IMR-90 (cell line): Measurements from ENCODE around the gene ARHGAP15. TPM values are rescaled to one million over a fixed set of nuclear protein-coding genes. Genes with fewer than 3 reads are reported as not detected.

ENCODE experiments used
- ATAC-seq: fragments of 200-7000 bp; cut with Tn5 transposase; 2 replicates; pipeline ENCODE4 v1.9.1; 2020; ENCODE audit warnings: low read depth, mild to moderate bottlenecking, moderate library complexity
- BruUV-seq: library from RNA; stranded (reverse); fragments of 400-500 nt; replicated peaks from 2 replicates; lab custom pipeline; 2021; lab: Mats Ljungman, UMichigan
- CTCF ChIA-PET: fragments of 300-600 bp; formaldehyde crosslinking; extraction: SDS; loops from one replicate; lab custom pipeline; 2021; ENCODE audit warnings: antibody characterized with exemption; lab: Yijun Ruan, JAX
- POLR2A ChIA-PET: fragments of 300-600 bp; sonication (Branson Sonifier 250); formaldehyde crosslinking; loops from one replicate; lab custom pipeline; 2022; ENCODE audit warnings: antibody characterized with exemption; ENCODE audit not compliant: unreplicated experiment; lab: Charles Lee
- DNase-seq: peaks from one replicate; pipeline ENCODE4 v3.0.0; 2013
- H2AFZ ChIP-seq: replicated peaks from 2 replicates; pipeline ENCODE3; 2013; ENCODE audit warnings: low read length, mild to moderate bottlenecking; ENCODE audit not compliant: poor library complexity
- H2AK5ac ChIP-seq: 2 replicates; pipeline ENCODE4 v1.6.1; 2013; ENCODE audit warnings: low read depth, low read length, inconsistent platforms
- H2AK9ac ChIP-seq: replicated peaks from 2 replicates; pipeline ENCODE3; 2013; ENCODE audit warnings: mild to moderate bottlenecking, low read depth, low read length, moderate library complexity; ENCODE audit not compliant: poor library complexity
- H2BK120ac ChIP-seq: 2 replicates; pipeline ENCODE4 v1.6.1; 2013; ENCODE audit warnings: low read depth, low read length, inconsistent platforms
- H2BK15ac ChIP-seq: 3 replicates; pipeline ENCODE4 v1.6.1; 2013; ENCODE audit warnings: low read depth, low read length, inconsistent platforms
- H2BK20ac ChIP-seq: 2 replicates; pipeline ENCODE4 v1.6.1; 2013; ENCODE audit warnings: low read depth, mild to moderate bottlenecking, inconsistent platforms, low read length, moderate library complexity
- H2BK5ac ChIP-seq: 2 replicates; pipeline ENCODE4 v1.6.1; 2013; ENCODE audit warnings: mild to moderate bottlenecking, low read depth, low read length, inconsistent platforms; ENCODE audit not compliant: poor library complexity, severe bottlenecking
- H3K14ac ChIP-seq: replicated peaks from 2 replicates; pipeline ENCODE4 v1.6.1; 2013; ENCODE audit warnings: low read depth, low read length, inconsistent platforms
- H3K18ac ChIP-seq: 2 replicates; pipeline ENCODE4 v1.6.1; 2013; ENCODE audit warnings: low read depth, low read length, control low read depth
- H3K23ac ChIP-seq: 2 replicates; pipeline ENCODE4 v1.6.1; 2013; ENCODE audit warnings: low read depth, low read length, inconsistent platforms
- H3K27ac ChIP-seq: 2 replicates; pipeline ENCODE4 v1.5.1; 2013; ENCODE audit warnings: mild to moderate bottlenecking, control low read depth, low read length; ENCODE audit not compliant: insufficient read depth
- H3K27me3 ChIP-seq: 2 replicates; pipeline ENCODE4 v1.6.1; 2013; ENCODE audit warnings: low read length; ENCODE audit not compliant: control insufficient read depth, insufficient read depth
- H3K36me3 ChIP-seq: 2 replicates; pipeline ENCODE4 v1.6.1; 2013; ENCODE audit warnings: low read length, mixed read lengths; ENCODE audit not compliant: control insufficient read depth, insufficient read depth
- H3K4ac ChIP-seq: 2 replicates; pipeline ENCODE4 v1.6.1; 2013; ENCODE audit warnings: low read depth, low read length, inconsistent platforms
- H3K4me1 ChIP-seq: 2 replicates; pipeline ENCODE4 v1.6.1; 2013; ENCODE audit warnings: low read length, mixed read lengths; ENCODE audit not compliant: control insufficient read depth, insufficient read depth
- H3K4me2 ChIP-seq: 2 replicates; pipeline ENCODE4 v1.6.1; 2013; ENCODE audit warnings: low read depth, mild to moderate bottlenecking, control low read depth, low read length, moderate library complexity
- H3K4me3 ChIP-seq: 2 replicates; pipeline ENCODE4 v1.5.1; 2013; ENCODE audit warnings: low read depth, mild to moderate bottlenecking, control low read depth, low read length, moderate library complexity; ENCODE audit not compliant: insufficient read depth
- H3K56ac ChIP-seq: 2 replicates; pipeline ENCODE4 v1.6.1; 2013; ENCODE audit warnings: low read length, inconsistent platforms; ENCODE audit not compliant: insufficient read depth; ENCODE audit errors: extremely low read depth
- H3K79me1 ChIP-seq, 2 experiments: 2 replicates each; pipeline ENCODE4 v1.6.1; 2013; ENCODE audit warnings: low read length in 2 of 2, inconsistent platforms in 1 of 2, low read depth in 1 of 2
- H3K9ac ChIP-seq: 2 replicates; pipeline ENCODE4 v1.6.1; 2013; ENCODE audit warnings: low read depth, low read length, control low read depth
- H3K9me1 ChIP-seq: 2 replicates; pipeline ENCODE4 v1.6.1; 2013; ENCODE audit warnings: low read length, inconsistent platforms; ENCODE audit not compliant: insufficient read depth
- H3K9me3 ChIP-seq: 2 replicates; pipeline ENCODE4 v1.6.1; 2013; ENCODE audit warnings: low read length; ENCODE audit not compliant: control insufficient read depth, insufficient read depth
- H4K20me1 ChIP-seq: 2 replicates; pipeline ENCODE4 v1.6.1; 2013; ENCODE audit warnings: low read length, inconsistent platforms; ENCODE audit not compliant: insufficient read depth
- H4K5ac ChIP-seq: 2 replicates; pipeline ENCODE4 v1.6.1; 2013; ENCODE audit warnings: mild to moderate bottlenecking, low read depth, low read length, control low read depth
- H4K8ac ChIP-seq, 2 experiments: 2 replicates each; pipeline ENCODE4 v1.6.1; 2013; ENCODE audit warnings: low read depth in 2 of 2, low read length in 2 of 2, control low read depth in 1 of 2, inconsistent platforms in 1 of 2
- H4K91ac ChIP-seq: 2 replicates; pipeline ENCODE4 v1.6.1; 2013; ENCODE audit warnings: low read depth, low read length, inconsistent platforms; ENCODE audit not compliant: insufficient read depth
- BHLHE40 ChIP-seq: fragments of 150-350 bp; IDR thresholded peaks from 2 replicates; pipeline ENCODE4 v1.6.1; 2016; ENCODE audit warnings: mild to moderate bottlenecking, low read depth, low read length
- CEBPB ChIP-seq: IDR thresholded peaks from 2 replicates; pipeline ENCODE4 v1.6.1; 2012; ENCODE audit warnings: low read depth, low read length, improper control_type of control experiment
- CHD1 ChIP-seq: IDR thresholded peaks from 2 replicates; pipeline ENCODE4 v1.6.1; 2012; ENCODE audit warnings: low read depth, low read length, improper control_type of control experiment
- FOS ChIP-seq: fragments of 150-350 bp; IDR thresholded peaks from 2 replicates; pipeline ENCODE4 v1.6.1; 2016; ENCODE audit warnings: low read depth, low read length
- MAFK ChIP-seq: IDR thresholded peaks from 2 replicates; pipeline ENCODE4 v1.6.1; 2012; ENCODE audit warnings: low read depth, low read length, improper control_type of control experiment
- MAZ ChIP-seq: IDR thresholded peaks from 2 replicates; pipeline ENCODE4 v1.6.1; 2012; ENCODE audit warnings: low read depth, mild to moderate bottlenecking, low read length, improper control_type of control experiment, moderate library complexity, borderline replicate concordance
- MXI1 ChIP-seq: IDR thresholded peaks from 2 replicates; pipeline ENCODE4 v1.6.1; 2012; ENCODE audit warnings: low read depth, mild to moderate bottlenecking, low read length, moderate library complexity, borderline replicate concordance
- NFE2L2 ChIP-seq: fragments of 150-350 bp; IDR thresholded peaks from 2 replicates; pipeline ENCODE4 v1.6.1; 2016; ENCODE audit warnings: low read depth, mild to moderate bottlenecking, low read length
- POLR2A ChIP-seq: IDR thresholded peaks from 2 replicates; pipeline ENCODE4 v1.6.1; 2012; ENCODE audit warnings: mild to moderate bottlenecking, low read depth, low read length
- RAD21 ChIP-seq: IDR thresholded peaks from 2 replicates; pipeline ENCODE4 v1.6.1; 2012; ENCODE audit warnings: low read length, improper control_type of control experiment
- RCOR1 ChIP-seq: IDR thresholded peaks from 2 replicates; pipeline ENCODE4 v1.6.1; 2012; ENCODE audit warnings: mild to moderate bottlenecking, low read length, improper control_type of control experiment; ENCODE audit not compliant: insufficient replicate concordance
- RFX5 ChIP-seq: IDR thresholded peaks from 2 replicates; pipeline ENCODE4 v1.8.0; 2012; ENCODE audit warnings: low read depth, mild to moderate bottlenecking, low read length, moderate library complexity
- SMC3 ChIP-seq: fragments of 150-350 bp; IDR thresholded peaks from 2 replicates; pipeline ENCODE4 v1.6.1; 2016; ENCODE audit warnings: low read depth, mild to moderate bottlenecking, antibody characterized with exemption, low read length, moderate library complexity
- WGBS, 2 experiments: methylation state at CpG; one replicate each; pipeline versions ENCODE4 v1.1.5 to v1.1.7; 2013; ENCODE audit warnings: missing lambda C conversion rate in 2 of 2; ENCODE audit not compliant: insufficient read length in 1 of 2; ENCODE audit errors: extremely low coverage in 2 of 2; 5-methylcytosine and 5-hydroxymethylcytosine counted together
- dilution Hi-C: fragments of 300-500 bp; cut with HindIII; formaldehyde crosslinking; loops from one replicate; pipeline ENCODE4 v1.14.3; 2018; ENCODE audit warnings: low sequenced_read_pairs; ENCODE audit not compliant: unreplicated experiment
- in situ Hi-C: fragments of 300-500 bp; cut with MboI; formaldehyde crosslinking; loops from 3 replicates; pipeline ENCODE4 v1.14.3; 2019; ENCODE audit warnings: low sequenced_read_pairs, inconsistent platforms, mixed read lengths
- intact Hi-C: fragments of 100-400 bp; cut with micrococcal nuclease; formaldehyde crosslinking; loops from 2 replicates; pipeline ENCODE4 v1.10.0; 2022
- polyA plus RNA-seq, 3 experiments: library from polyadenylated mRNA; depleted of rRNA; stranded (reverse); fragments of >200 nt; gene quantifications; 2 replicates each; pipeline ENCODE4 v1.2.3, GENCODE V29; 2012; ENCODE audit warnings: low replicate concordance in 1 of 3
- total RNA-seq: library from RNA; depleted of rRNA; stranded (reverse); fragments of >200 nt; gene quantifications from 2 replicates; pipeline ENCODE4 v1.2.3, GENCODE V29; 2012
- TF ChIP-seq, protein P1 (sequence below): fragments of 150-350 bp; IDR thresholded peaks from 2 replicates; pipeline ENCODE4 v1.6.1; 2016; ENCODE audit warnings: low read depth, mild to moderate bottlenecking, low read length, moderate library complexity, borderline replicate concordance
- TF ChIP-seq, protein P2 (sequence below): conservative IDR thresholded peaks from 2 replicates; pipeline ENCODE4 v1.5.1; 2012; ENCODE audit warnings: mild to moderate bottlenecking, low read depth, low read length, improper control_type of control experiment
- TF ChIP-seq, protein P3 (sequence below): fragments of 150-350 bp; IDR thresholded peaks from 2 replicates; pipeline ENCODE4 v1.6.1; 2017; ENCODE audit warnings: mild to moderate bottlenecking, antibody characterized with exemption, low read length, low read depth

Gene ARHGAP15
- total and polyA plus RNA-seq, 2 of the 4 experiments (the other 2 are of a cell fraction), result not detected

DNA sequence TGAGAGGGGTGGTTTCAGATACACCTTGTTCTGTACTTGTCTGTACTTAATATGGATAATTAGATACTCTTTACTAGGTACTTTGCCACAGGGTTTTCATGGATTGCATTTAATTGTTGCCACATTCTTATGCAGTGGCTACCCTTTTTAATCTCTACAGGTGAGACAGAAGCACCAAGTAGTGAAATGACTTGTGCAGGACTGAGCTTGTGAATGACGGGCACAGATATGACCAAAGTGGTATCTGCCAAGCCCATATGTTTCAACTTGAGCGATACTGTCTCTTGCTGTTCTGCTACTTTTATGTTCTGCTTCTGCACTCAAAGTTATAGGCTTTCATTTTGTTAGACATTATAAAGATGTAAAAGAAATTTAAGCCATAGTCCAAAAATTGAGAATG lies 288.2 kb downstream of the ARHGAP15 start:
- H3K9ac ChIP-seq, result no peak overlapping the region
- H4K8ac ChIP-seq, result no peak overlapping the region
- H2AK9ac ChIP-seq, result no peak overlapping the region
- H4K5ac ChIP-seq, result no peak overlapping the region
- no peaks in the 10 kb centered on the region for H3K9me1 ChIP-seq
- no CpG with 5 or more reads among the region's 2 CpGs for WGBS, 2 experiments
- H4K20me1 ChIP-seq, result no peaks in the 10 kb centered on the region
- H3K27ac ChIP-seq, result no peak overlapping the region
- H3K79me1 ChIP-seq, result no peaks in the 10 kb centered on the region
- H3K18ac ChIP-seq, result no peak overlapping the region
- ChIA-PET CTCF (no interaction called here), POLR2A (no interaction called here)
- H2BK120ac ChIP-seq, result no peak overlapping the region
- no peak for DNase-seq
- H3K36me3 ChIP-seq, result no peaks in the 10 kb centered on the region
- no peak overlapping the region for H2BK15ac ChIP-seq
- H3K56ac ChIP-seq, result no peak overlapping the region
- H2AFZ ChIP-seq, result no peak overlapping the region
- dilution Hi-C loops, result no loop called here
- no peaks in the 10 kb centered on the region for H3K4me1 ChIP-seq
- in situ Hi-C loops, result no loop called here
- H3K14ac ChIP-seq, result no peak overlapping the region
- H3K4ac ChIP-seq, result no peak overlapping the region
- H2BK5ac ChIP-seq, result no peak overlapping the region
- no peak overlapping the region for H4K91ac ChIP-seq
- no peak overlapping the region for H3K4me2 ChIP-seq
- H3K27me3 ChIP-seq, result no peaks in the 10 kb centered on the region; the same call in 1 of the 2 replicates
- no peak overlapping the region for H2BK20ac ChIP-seq
- ATAC-seq, result no peak
- intact Hi-C loops, result no loop called here
- TF ChIP-seq NFE2L2 (no peak), RFX5 (no peak), SMC3 (no peak), CHD1 (no peak), MAZ (no peak), FOS (no peak), BHLHE40 (no peak), MAFK (no peak), RAD21 (no peak), RCOR1 (no peak), POLR2A (no peak), CEBPB (no peak), MXI1 (no peak)
- TF ChIP-seq, protein P1, sequence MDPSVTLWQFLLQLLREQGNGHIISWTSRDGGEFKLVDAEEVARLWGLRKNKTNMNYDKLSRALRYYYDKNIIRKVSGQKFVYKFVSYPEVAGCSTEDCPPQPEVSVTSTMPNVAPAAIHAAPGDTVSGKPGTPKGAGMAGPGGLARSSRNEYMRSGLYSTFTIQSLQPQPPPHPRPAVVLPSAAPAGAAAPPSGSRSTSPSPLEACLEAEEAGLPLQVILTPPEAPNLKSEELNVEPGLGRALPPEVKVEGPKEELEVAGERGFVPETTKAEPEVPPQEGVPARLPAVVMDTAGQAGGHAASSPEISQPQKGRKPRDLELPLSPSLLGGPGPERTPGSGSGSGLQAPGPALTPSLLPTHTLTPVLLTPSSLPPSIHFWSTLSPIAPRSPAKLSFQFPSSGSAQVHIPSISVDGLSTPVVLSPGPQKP, result no peak
- TF ChIP-seq, protein P2, sequence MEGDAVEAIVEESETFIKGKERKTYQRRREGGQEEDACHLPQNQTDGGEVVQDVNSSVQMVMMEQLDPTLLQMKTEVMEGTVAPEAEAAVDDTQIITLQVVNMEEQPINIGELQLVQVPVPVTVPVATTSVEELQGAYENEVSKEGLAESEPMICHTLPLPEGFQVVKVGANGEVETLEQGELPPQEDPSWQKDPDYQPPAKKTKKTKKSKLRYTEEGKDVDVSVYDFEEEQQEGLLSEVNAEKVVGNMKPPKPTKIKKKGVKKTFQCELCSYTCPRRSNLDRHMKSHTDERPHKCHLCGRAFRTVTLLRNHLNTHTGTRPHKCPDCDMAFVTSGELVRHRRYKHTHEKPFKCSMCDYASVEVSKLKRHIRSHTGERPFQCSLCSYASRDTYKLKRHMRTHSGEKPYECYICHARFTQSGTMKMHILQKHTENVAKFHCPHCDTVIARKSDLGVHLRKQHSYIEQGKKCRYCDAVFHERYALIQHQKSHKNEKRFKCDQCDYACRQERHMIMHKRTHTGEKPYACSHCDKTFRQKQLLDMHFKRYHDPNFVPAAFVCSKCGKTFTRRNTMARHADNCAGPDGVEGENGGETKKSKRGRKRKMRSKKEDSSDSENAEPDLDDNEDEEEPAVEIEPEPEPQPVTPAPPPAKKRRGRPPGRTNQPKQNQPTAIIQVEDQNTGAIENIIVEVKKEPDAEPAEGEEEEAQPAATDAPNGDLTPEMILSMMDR, result no peak
- TF ChIP-seq, protein P3, sequence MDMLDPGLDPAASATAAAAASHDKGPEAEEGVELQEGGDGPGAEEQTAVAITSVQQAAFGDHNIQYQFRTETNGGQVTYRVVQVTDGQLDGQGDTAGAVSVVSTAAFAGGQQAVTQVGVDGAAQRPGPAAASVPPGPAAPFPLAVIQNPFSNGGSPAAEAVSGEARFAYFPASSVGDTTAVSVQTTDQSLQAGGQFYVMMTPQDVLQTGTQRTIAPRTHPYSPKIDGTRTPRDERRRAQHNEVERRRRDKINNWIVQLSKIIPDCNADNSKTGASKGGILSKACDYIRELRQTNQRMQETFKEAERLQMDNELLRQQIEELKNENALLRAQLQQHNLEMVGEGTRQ, result no peak
- H2AK5ac ChIP-seq, result no peak overlapping the region
- no peaks in the 10 kb centered on the region for H3K9me3 ChIP-seq
- no TSS peak for BruUV-seq
- H3K4me3 ChIP-seq, result no peak overlapping the region
- no peak overlapping the region for H3K23ac ChIP-seq
